HepG2 (cell line): Measurements from ENCODE around the gene SAMD4B. TPM values are rescaled to one million over a fixed set of nuclear protein-coding genes. Genes with fewer than 3 reads are reported as not detected.
A peak's percentile ranks its signal among the peaks of the same experiment; 100 is the strongest.

ENCODE experiments used
- ATAC-seq: fragments of 200-7000 bp; cut with Tn5 transposase; 3 replicates; pipeline ENCODE4 v1.9.1; 2020; ENCODE audit warnings: mild to moderate bottlenecking, moderate library complexity
- BruUV-seq: library from RNA; stranded (reverse); fragments of 400-500 nt; replicated peaks from 2 replicates; lab custom pipeline; 2021; lab: Mats Ljungman, UMichigan
- CTCF ChIA-PET: fragments of 300-600 bp; formaldehyde crosslinking; extraction: SDS; loops from one replicate; lab custom pipeline; 2021; ENCODE audit warnings: low total read pairs, inconsistent platforms, low intra/inter-chr PET ratio; lab: Yijun Ruan, JAX
- POLR2A ChIA-PET: fragments of 350-600 bp; sonication (Branson Sonifier 250); formaldehyde crosslinking; loops from one replicate; lab custom pipeline; 2020; ENCODE audit warnings: antibody characterized with exemption, inconsistent platforms; lab: Yijun Ruan, JAX
- DNase-seq: peaks from one replicate; pipeline ENCODE4 v3.0.0-alpha.2; 2015; ENCODE audit warnings: low spot score
- FAIRE-seq: peaks from 3 replicates; lab custom pipeline; 2011; peaks lifted over from hg19 to GRCh38; lab: Jason Lieb, UNC
- H2AFZ ChIP-seq: one replicate; pipeline ENCODE4 v1.6.1; 2011; ENCODE audit warnings: low read length, inconsistent platforms
- H3K27ac ChIP-seq: fragments of 300-600 bp; 3 replicates; pipeline ENCODE4 v1.8.0; 2011; ENCODE audit warnings: mixed run types, mild to moderate bottlenecking, mixed read lengths, low read length, inconsistent platforms; ENCODE audit not compliant: insufficient read depth; ENCODE audit errors: extremely low read length
- H3K27me3 ChIP-seq, 2 experiments: fragments of 200-600 bp in 1 of 2; 2 replicates in 1 of 2; 3 replicates in 1 of 2; pipeline versions ENCODE4 v1.6.0 to v1.8.0; 2011; ENCODE audit warnings: low read length in 2 of 2, mild to moderate bottlenecking in 2 of 2, moderate library complexity in 2 of 2, inconsistent platforms in 1 of 2; ENCODE audit not compliant: insufficient read depth in 2 of 2, control insufficient read depth in 1 of 2
- H3K36me3 ChIP-seq, 2 experiments: fragments of 200-600 bp in 1 of 2; replicated peaks in 1 of 2; 2 replicates in 1 of 2; 3 replicates in 1 of 2; pipeline versions ENCODE4 v1.5.1 to v1.8.0; 2011; ENCODE audit warnings: low read length in 2 of 2, inconsistent platforms in 1 of 2; ENCODE audit not compliant: insufficient read depth in 2 of 2, control insufficient read depth in 1 of 2
- H3K4me1 ChIP-seq: 2 replicates; pipeline ENCODE4 v1.5.1; 2012; ENCODE audit warnings: low read length, inconsistent platforms; ENCODE audit not compliant: insufficient read depth
- H3K4me2 ChIP-seq: 2 replicates; pipeline ENCODE4 v1.6.0; 2011; ENCODE audit warnings: low read depth, low read length, inconsistent platforms
- H3K4me3 ChIP-seq, 3 experiments: fragments of 200-600 bp in 1 of 3; sonication (generic), shearing (Covaris generic) in 1 of 3; replicated peaks in 1 of 3; 2 replicates each; pipeline ENCODE4 v1.5.1; 2011 to 2016; ENCODE audit warnings: low read length in 3 of 3, inconsistent platforms in 2 of 3, low read depth in 2 of 3, mild to moderate bottlenecking in 2 of 3, control low read depth in 1 of 3, mixed read lengths in 1 of 3; ENCODE audit not compliant: insufficient read depth in 1 of 3
- H3K79me2 ChIP-seq: one replicate; pipeline ENCODE4 v1.6.1; 2011; ENCODE audit warnings: low read length, inconsistent platforms; ENCODE audit not compliant: insufficient read depth
- H3K9ac ChIP-seq: 2 replicates; pipeline ENCODE4 v1.6.0; 2011; ENCODE audit warnings: mild to moderate bottlenecking, low read depth, low read length, inconsistent platforms; ENCODE audit not compliant: insufficient read depth
- H3K9me3 ChIP-seq: 2 replicates; pipeline ENCODE4 v1.5.1; 2012; ENCODE audit warnings: mild to moderate bottlenecking, low read length
- H4K20me1 ChIP-seq: 2 replicates; pipeline ENCODE4 v1.6.0; 2011; ENCODE audit warnings: inconsistent platforms, mild to moderate bottlenecking, low read length, moderate library complexity; ENCODE audit not compliant: insufficient read depth
- MAFK ChIP-seq, 2 experiments: IDR thresholded peaks in 1 of 2; conservative IDR thresholded peaks in 1 of 2; 2 replicates each; pipeline ENCODE4 v1.6.1; 2011; ENCODE audit warnings: improper control_type of control experiment in 2 of 2, low read length in 2 of 2
- NFYC ChIP-seq: IDR thresholded peaks from 2 replicates; pipeline ENCODE4 v1.6.1; 2016; ENCODE audit warnings: missing genetic modification reagents, missing compliant biosample characterization
- RAD21 ChIP-seq: fragments of 450-650 bp; formaldehyde crosslinking; IDR thresholded peaks from 2 replicates; pipeline ENCODE4 v1.5.0; 2020; ENCODE audit warnings: mild to moderate bottlenecking
- TAF15 ChIP-seq: fragments of 200-400 bp; formaldehyde crosslinking; IDR thresholded peaks from one replicate; pipeline ENCODE4 v1.6.1; 2018; ENCODE audit warnings: mild to moderate bottlenecking, low read depth, low read length; ENCODE audit not compliant: poor library complexity, severe bottlenecking
- WGBS: methylation state at CpG from one replicate; pipeline ENCODE4 v1.1.6; 2017; ENCODE audit warnings: low lambda C conversion rate; 5-methylcytosine and 5-hydroxymethylcytosine counted together
- in situ Hi-C: cut with HindIII; loops from 2 replicates; pipeline ENCODE4 v1.10.0; 2017; ENCODE audit warnings: low pct_unique_long_range_greater_than_20kb; ENCODE audit not compliant: extremely low pct_ligation_motif_present
- intact Hi-C: fragments of 100-400 bp; cut with micrococcal nuclease; formaldehyde crosslinking; loops from one replicate; pipeline ENCODE4 v1.10.0; 2022; ENCODE audit not compliant: unreplicated experiment
- polyA plus RNA-seq, 8 experiments: library from polyadenylated mRNA; depleted of rRNA in 3 of 8; stranded (reverse) in 7 of 8; unstranded in 1 of 8; fragments of >200 nt; fragmentation: Illumina TruSeq in 4 of 8; extraction: Trizol in 4 of 8; gene quantifications; 2 replicates each; pipeline versions ENCODE4 v1.2.1 to v1.2.3, GENCODE V29; 2011 to 2016; ENCODE audit warnings: low read depth in 4 of 8, missing spikeins in 1 of 8, mixed read lengths in 1 of 8; ENCODE audit not compliant: insufficient read depth in 1 of 8
- total RNA-seq, 5 experiments: library from RNA; depleted of rRNA; stranded (reverse); fragments of >200 nt; fragmentation: Illumina TruSeq; extraction: Trizol; gene quantifications; 2 replicates each; pipeline ENCODE4 v1.2.3, GENCODE V29; 2016; ENCODE audit warnings: low read depth in 1 of 5
- TF ChIP-seq, protein P1 (sequence below): sonication (generic); formaldehyde crosslinking; IDR thresholded peaks from 2 replicates; pipeline ENCODE4 v1.8.1; 2023; ENCODE audit warnings: missing genetic modification reagents, mild to moderate bottlenecking, borderline replicate concordance

Gene SAMD4B
- total and polyA plus RNA-seq, 2 of the 13 experiments (the other 11 are each of a cell fraction or from before 2014, with no cell fraction given) = 26.0 to 31.8 TPM

DNA sequence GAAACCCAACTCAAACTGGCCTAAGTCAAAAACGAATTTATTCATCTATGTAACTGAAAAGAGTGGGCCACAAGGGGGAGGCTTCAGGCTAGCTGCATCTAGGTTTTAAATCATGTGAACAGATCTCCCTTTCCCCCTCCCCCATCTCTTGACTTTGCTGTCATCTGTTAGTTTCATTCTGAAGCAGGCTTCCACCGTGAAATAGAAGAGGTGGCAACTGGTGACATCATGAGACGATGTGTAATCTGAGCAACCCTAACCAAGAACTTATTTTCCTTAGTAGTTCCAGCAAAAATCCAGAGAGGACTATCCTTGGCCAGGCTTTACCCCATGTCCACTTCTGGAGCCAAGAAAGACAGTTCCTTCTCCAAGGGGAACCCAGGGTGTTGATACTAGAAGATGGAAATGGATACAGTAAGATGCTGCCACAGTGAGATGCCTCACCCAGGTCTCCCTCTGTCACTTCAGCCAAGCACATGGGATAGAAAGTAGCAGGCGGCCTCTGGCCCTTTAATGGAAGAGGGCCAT, 9.4 kb downstream of the SAMD4B start (continued):
- TF ChIP-seq TAF15 (no peak), RAD21 (CRISPR knock-in tag) (no peak)
- TF ChIP-seq, protein P1, sequence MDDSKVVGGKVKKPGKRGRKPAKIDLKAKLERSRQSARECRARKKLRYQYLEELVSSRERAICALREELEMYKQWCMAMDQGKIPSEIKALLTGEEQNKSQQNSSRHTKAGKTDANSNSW = no peak

DNA sequence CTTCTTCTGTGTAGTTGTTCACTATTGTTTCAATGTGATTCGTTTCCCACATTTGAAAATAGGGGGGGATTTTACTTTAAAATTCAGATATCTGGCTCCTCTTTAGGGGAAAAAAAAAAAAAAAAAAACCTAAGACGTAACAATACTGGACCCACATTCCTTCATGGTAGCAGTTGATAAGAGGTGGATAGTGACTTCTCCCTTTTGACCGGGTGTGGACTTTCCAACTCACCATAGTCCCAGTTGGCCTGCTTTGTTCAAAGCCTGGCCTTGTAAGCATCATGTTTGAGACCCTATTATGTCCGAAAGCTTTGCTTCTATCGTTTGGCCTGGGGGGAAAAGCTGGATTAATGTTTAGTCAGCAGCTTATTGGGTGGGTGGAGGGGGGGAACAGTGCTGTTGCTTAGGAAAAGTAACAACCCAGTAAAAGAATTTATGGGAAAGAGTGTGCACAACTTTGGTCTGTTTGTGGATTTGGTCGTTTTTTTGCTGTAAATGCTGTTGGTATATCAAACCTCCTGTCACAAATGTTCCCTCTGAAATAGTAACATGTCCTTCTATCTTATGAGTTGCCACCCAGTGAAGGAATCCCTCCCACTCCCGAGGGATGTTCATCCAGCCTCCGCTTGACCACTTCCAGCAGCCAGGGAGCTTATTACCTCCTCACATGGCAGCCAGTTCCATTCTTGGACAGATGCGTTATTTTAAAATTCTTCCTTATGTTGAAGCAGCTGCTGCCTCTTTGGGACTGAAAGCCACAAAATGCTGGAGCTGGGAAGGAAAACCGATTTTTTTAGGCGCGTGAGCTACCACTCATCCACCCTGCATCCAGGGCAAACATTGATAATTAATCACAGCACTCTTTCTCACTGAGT, 10.4 kb downstream of the SAMD4B start:
- Histone ChIP-seq H3K4me3 (no peak overlapping the region), H2AFZ (no peak overlapping the region), H3K9ac (no peak overlapping the region), H4K20me1 (no peaks in the 10 kb centered on the region), H3K9me3 (no peaks in the 10 kb centered on the region), H3K79me2 (no peaks in the 10 kb centered on the region), H3K4me1 (no peaks in the 10 kb centered on the region), H3K36me3 (peaks cover 21 to 65% of the 10 kb centered on the region in 2 experiments), H3K4me2 (no peak overlapping the region), H3K27ac (no peak overlapping the region), H3K27me3 (no peaks in the 10 kb centered on the region)
- POLR2A ChIA-PET = no interaction called here
- in situ Hi-C loops = no loop called here
- TF ChIP-seq MAFK (conservative IDR thresholded peaks at IDR 0.05 in 1 of 2, IDR thresholded peaks at IDR 0.05 in 1 of 2; ENCODE audit: low read length in 2 of 2) = 0 out of 4 replicates have a peak, but pooled peaks of 1 of the 2 experiments have one; percentile 14
- no peak for TF ChIP-seq NFYC (CRISPR knock-in tag)
- no peak for ATAC-seq
- 91% methylated on average over 12 of the region's 12 CpGs for WGBS
- no peak for FAIRE-seq
- CTCF ChIA-PET = no interaction called here
- intact Hi-C loops = no loop called here
- BruUV-seq = no TSS peak
- no peak for DNase-seq
